Dendritic cell treated with granulocyte-macrophage colony-stimulating factor and Interleukin-4, amounts not matched to agents 40 ng/mL and 50 ng/mL, for 4 days (primary cell): ENCODE measurements around the gene FAM107A.

ENCODE experiments used
- H3K27ac Mint-ChIP-seq: one replicate; pipeline ENCODE4 v1.8.0; 2022; ENCODE audit warnings: mild to moderate bottlenecking, mixed read lengths
- H3K27me3 Mint-ChIP-seq: one replicate; pipeline ENCODE4 v1.8.0; 2022; ENCODE audit warnings: mild to moderate bottlenecking, mixed read lengths
- H3K36me3 Mint-ChIP-seq: one replicate; pipeline ENCODE4 v1.8.0; 2022; ENCODE audit warnings: low read depth, mixed read lengths
- H3K4me1 Mint-ChIP-seq: one replicate; pipeline ENCODE4 v1.8.0; 2022; ENCODE audit warnings: low read depth, mixed read lengths
- H3K4me3 Mint-ChIP-seq: one replicate; pipeline ENCODE4 v1.8.0; 2022; ENCODE audit warnings: mild to moderate bottlenecking, moderate library complexity, mixed read lengths
- H3K9me3 Mint-ChIP-seq: one replicate; pipeline ENCODE4 v1.8.0; 2022; ENCODE audit warnings: mixed read lengths
- intact Hi-C: fragments of 100-400 bp; cut with micrococcal nuclease; formaldehyde crosslinking; loops from one replicate; pipeline ENCODE4 v1.15.0; 2022

FAM107A gene

GRCh38 chr3:58567251-58567515, 10.0 kb downstream of the FAM107A start:
- Mint-ChIP-seq H3K27ac (no peak overlapping the region), H3K4me1 (peaks cover 6% of the 10 kb centered on the region), H3K4me3 (no peak overlapping the region), H3K27me3 (no peaks in the 10 kb centered on the region), H3K36me3 (no peaks in the 10 kb centered on the region), H3K9me3 (no peaks in the 10 kb centered on the region)
- intact Hi-C loops: no loop called here

DNA sequence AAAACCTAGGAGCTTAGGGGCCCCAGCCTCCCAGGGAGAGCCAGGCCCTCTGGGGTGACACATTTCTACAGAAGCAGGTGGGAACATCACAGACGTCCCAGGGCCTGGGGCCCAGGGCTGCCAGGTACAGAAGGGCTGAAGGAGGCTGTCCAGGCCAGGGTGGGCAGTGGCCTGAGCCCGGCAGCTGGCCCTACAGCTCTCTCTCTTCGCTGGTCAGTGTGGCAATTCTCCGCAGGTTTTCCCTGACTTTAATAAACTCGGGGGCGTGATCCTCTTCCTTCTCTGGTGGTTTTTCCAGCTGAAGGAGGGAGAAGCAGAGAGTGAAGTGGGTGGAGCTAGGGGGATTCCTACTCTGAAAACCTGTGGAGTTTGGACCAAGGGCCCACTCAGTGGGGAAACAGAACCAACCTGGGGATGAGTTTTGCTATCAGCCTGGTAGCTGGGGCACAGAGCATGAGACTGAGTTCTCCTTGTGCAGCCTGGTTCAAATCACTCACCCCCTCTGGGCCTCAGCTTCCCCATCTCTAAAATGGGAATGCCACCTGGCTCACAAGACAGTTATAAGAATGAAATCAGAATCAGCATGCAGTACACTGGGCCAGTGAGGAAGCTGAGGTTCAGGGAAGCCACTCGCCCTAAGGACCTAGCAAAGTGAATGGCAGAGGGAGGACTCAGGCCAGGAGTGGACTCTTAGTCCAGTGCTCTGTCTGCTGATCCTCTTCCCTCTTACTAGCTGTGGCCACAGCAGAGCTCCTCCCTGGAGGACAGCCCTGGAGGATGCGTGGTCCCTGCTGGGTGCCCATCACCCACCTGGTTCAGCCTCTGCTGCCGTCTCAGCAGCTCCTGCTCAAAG, 10.6 kb downstream of the FAM107A start:
- Mint-ChIP-seq H3K4me1 (peaks cover 6% of the 10 kb centered on the region), H3K4me3 (no peak overlapping the region), H3K9me3 (no peaks in the 10 kb centered on the region), H3K27ac (no peak overlapping the region), H3K27me3 (no peaks in the 10 kb centered on the region), H3K36me3 (no peaks in the 10 kb centered on the region)
- intact Hi-C loops: no loop called here

- H3K4me1 Mint-ChIP-seq: peaks cover 6% of the 10 kb centered on the region
- H3K9me3 Mint-ChIP-seq: no peaks in the 10 kb centered on the region
- intact Hi-C loops: no loop called here
- no peak overlapping the region for H3K4me3 Mint-ChIP-seq
- H3K36me3 Mint-ChIP-seq: no peaks in the 10 kb centered on the region
- no peak overlapping the region for H3K27ac Mint-ChIP-seq
- no peaks in the 10 kb centered on the region for H3K27me3 Mint-ChIP-seq
Observed at GRCh38 chr3:58565621-58566397, 11.4 kb downstream of the FAM107A start.

- H3K36me3 Mint-ChIP-seq: no peaks in the 10 kb centered on the region
- no peak overlapping the region for H3K4me3 Mint-ChIP-seq
- no peak overlapping the region for H3K27ac Mint-ChIP-seq
- no peaks in the 10 kb centered on the region for H3K9me3 Mint-ChIP-seq
- intact Hi-C loops: no loop called here
- no peaks in the 10 kb centered on the region for H3K27me3 Mint-ChIP-seq
- H3K4me1 Mint-ChIP-seq: peaks cover 6% of the 10 kb centered on the region
Observed at GRCh38 chr3:58564456-58565160, 12.6 kb downstream of the FAM107A start.

GRCh38 chr3:58564054-58564453, 13.1 kb downstream of the FAM107A start:
- Mint-ChIP-seq H3K4me3 (no peak overlapping the region), H3K9me3 (no peaks in the 10 kb centered on the region), H3K36me3 (no peaks in the 10 kb centered on the region), H3K4me1 (peaks cover 5% of the 10 kb centered on the region), H3K27me3 (no peaks in the 10 kb centered on the region), H3K27ac (no peak overlapping the region)
- intact Hi-C loops: no loop called here

- Mint-ChIP-seq H3K9me3 (no peaks in the 10 kb centered on the region), H3K4me1 (no peaks in the 10 kb centered on the region), H3K27me3 (no peaks in the 10 kb centered on the region), H3K36me3 (no peaks in the 10 kb centered on the region), H3K4me3 (no peak overlapping the region), H3K27ac (no peak overlapping the region)
- intact Hi-C loops: no loop called here
Observed at GRCh38 chr3:58563386-58564035, 13.7 kb downstream of the FAM107A start.

GRCh38 chr3:58562498-58562897, 14.7 kb downstream of the FAM107A start:
- Mint-ChIP-seq H3K4me1 (no peaks in the 10 kb centered on the region), H3K27ac (no peak overlapping the region)

GRCh38 chr3:58560771-58561311, 16.4 kb downstream of the FAM107A start:
- H3K27ac Mint-ChIP-seq: no peak overlapping the region
- H3K27me3 Mint-ChIP-seq: peaks cover 1% of the 10 kb centered on the region
- H3K4me3 Mint-ChIP-seq: no peak overlapping the region
- H3K36me3 Mint-ChIP-seq: no peaks in the 10 kb centered on the region
- H3K9me3 Mint-ChIP-seq: no peaks in the 10 kb centered on the region
- intact Hi-C loops: no loop called here
- H3K4me1 Mint-ChIP-seq: no peaks in the 10 kb centered on the region

More at GRCh38 chr3:58562498-58562897, 14.7 kb downstream of the FAM107A start:
- intact Hi-C loops: no loop called here
- H3K36me3 Mint-ChIP-seq: no peaks in the 10 kb centered on the region
- H3K4me3 Mint-ChIP-seq: no peak overlapping the region
- no peaks in the 10 kb centered on the region for H3K9me3 Mint-ChIP-seq
- no peaks in the 10 kb centered on the region for H3K27me3 Mint-ChIP-seq

- intact Hi-C loops: no loop called here
- Mint-ChIP-seq H3K4me1 (no peaks in the 10 kb centered on the region), H3K36me3 (no peaks in the 10 kb centered on the region)
Observed at GRCh38 chr3:58559586-58559985, 17.6 kb downstream of the FAM107A start.

GRCh38 chr3:58557491-58557890, 19.7 kb downstream of the FAM107A start:
- H3K9me3 Mint-ChIP-seq: no peaks in the 10 kb centered on the region

More at GRCh38 chr3:58559586-58559985, 17.6 kb downstream of the FAM107A start:
- no peak overlapping the region for H3K27ac Mint-ChIP-seq
- H3K9me3 Mint-ChIP-seq: no peaks in the 10 kb centered on the region
- peaks cover 6% of the 10 kb centered on the region for H3K27me3 Mint-ChIP-seq
- H3K4me3 Mint-ChIP-seq: no peak overlapping the region

DNA sequence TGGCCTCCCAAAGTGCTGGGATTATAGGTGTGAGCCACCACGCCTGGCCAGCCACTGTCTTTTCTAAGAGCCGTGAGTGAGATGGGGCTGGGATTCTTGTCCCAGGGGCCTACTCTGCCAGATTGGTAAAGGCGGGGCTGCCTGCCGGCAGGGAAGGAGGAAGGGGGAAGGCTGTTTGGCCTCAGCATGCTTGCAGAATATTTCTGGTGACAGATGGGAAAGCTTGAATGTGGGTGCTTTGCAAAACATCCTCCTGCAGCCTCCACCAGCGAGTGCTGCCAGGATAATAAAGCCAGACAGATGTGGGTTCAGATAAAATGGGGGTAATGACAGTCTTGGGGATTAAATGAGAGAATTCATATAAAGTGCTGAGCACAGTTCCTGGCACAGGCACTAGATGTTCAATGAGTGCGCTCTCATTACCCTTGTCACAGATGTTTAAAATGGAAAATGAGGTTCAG, 20.4 kb downstream of the FAM107A start:
- Mint-ChIP-seq H3K36me3 (no peaks in the 10 kb centered on the region), H3K27me3 (peaks cover 9% of the 10 kb centered on the region), H3K27ac (no peak overlapping the region), H3K4me1 (no peaks in the 10 kb centered on the region), H3K9me3 (peaks cover under 1% of the 10 kb centered on the region), H3K4me3 (no peak overlapping the region)
- intact Hi-C loops: no loop called here

More at GRCh38 chr3:58557491-58557890, 19.7 kb downstream of the FAM107A start:
- Mint-ChIP-seq H3K36me3 (no peaks in the 10 kb centered on the region), H3K27ac (no peak overlapping the region), H3K4me3 (no peak overlapping the region), H3K4me1 (no peaks in the 10 kb centered on the region), H3K27me3 (peaks cover 9% of the 10 kb centered on the region)
- intact Hi-C loops: no loop called here

DNA sequence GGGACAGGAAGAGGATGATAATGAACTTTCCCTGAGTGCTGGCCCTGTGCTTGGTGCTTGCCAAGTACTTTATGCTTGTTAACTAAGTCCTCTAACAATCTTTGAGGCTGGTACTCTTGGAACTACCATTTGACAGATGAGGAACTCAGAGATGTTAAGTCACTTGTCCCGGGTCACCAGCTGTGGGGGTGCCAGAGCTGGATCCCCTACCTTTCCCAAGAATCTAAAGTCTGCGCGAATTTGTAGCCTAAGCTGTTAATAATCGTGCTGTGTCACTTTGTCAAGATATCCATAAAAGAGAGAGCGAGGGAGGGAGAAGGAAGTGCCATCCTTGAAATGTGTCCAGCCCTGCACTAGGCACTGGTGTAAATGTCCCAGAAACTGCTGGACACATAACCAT, 21.2 kb downstream of the FAM107A start:
- Mint-ChIP-seq H3K27me3 (peaks cover 10% of the 10 kb centered on the region), H3K36me3 (no peaks in the 10 kb centered on the region), H3K4me3 (no peak overlapping the region), H3K9me3 (peaks cover 7% of the 10 kb centered on the region), H3K4me1 (no peaks in the 10 kb centered on the region), H3K27ac (no peak overlapping the region)
- intact Hi-C loops: no loop called here

- Mint-ChIP-seq H3K9me3 (peaks cover 7% of the 10 kb centered on the region), H3K4me1 (no peaks in the 10 kb centered on the region), H3K36me3 (no peaks in the 10 kb centered on the region), H3K27me3 (peaks cover 10% of the 10 kb centered on the region), H3K27ac (no peak overlapping the region), H3K4me3 (no peak overlapping the region)
- intact Hi-C loops: no loop called here
Observed at GRCh38 chr3:58555203-58555602, 22.0 kb downstream of the FAM107A start.
